ENCODE measurements around the gene NINJ1. TPM values are rescaled to one million over a fixed set of nuclear protein-coding genes. Genes with fewer than 3 reads are reported as not detected.

The NINJ1 gene
- total and polyA plus RNA-seq, 2 of the 4 experiments (the other 2 are of a cell fraction): 21.9 to 38.8 TPM

- peaks cover 18% of the 10 kb centered on the region for H3K27me3 ChIP-seq (ENCODE audit: control insufficient read depth, insufficient read depth, low read length)
- no peak overlapping the region for H3K56ac ChIP-seq (ENCODE audit: extremely low read depth, insufficient read depth, low read length)
- no peaks in the 10 kb centered on the region for H4K20me1 ChIP-seq (ENCODE audit: insufficient read depth, low read length)
- no peak overlapping the region for H2BK5ac ChIP-seq (ENCODE audit: low read depth, low read length, poor library complexity, severe bottlenecking)
- H4K5ac ChIP-seq (ENCODE audit: low read depth, low read length): no peak overlapping the region
- H3K14ac ChIP-seq (replicated peaks; ENCODE audit: low read depth, low read length): no peak overlapping the region
- POLR2A ChIA-PET (ENCODE audit: unreplicated experiment): no interaction called here
- intact Hi-C loops (cut with micrococcal nuclease) (loop anchor here (10.0 kb wide), 2 partner anchors 212 to 798 kb away; no protein-coding TSS in a partner anchor), dilution Hi-C loops (cut with HindIII; ENCODE audit: low sequenced_read_pairs, unreplicated experiment) (no loop called here), in situ Hi-C loops (cut with MboI; ENCODE audit: low sequenced_read_pairs) (loop anchor here (25.0 kb wide), 1 partner anchor 796 kb away; the partner anchor contains the start of gene BARX1)
- H4K8ac ChIP-seq (ENCODE audit: low read depth in 2 of 2, low read length in 2 of 2): no peak overlapping the region
- H3K79me1 ChIP-seq (ENCODE audit: low read depth in 1 of 2, low read length in 2 of 2): no peaks in the 10 kb centered on the region
- H3K4me3 ChIP-seq (ENCODE audit: insufficient read depth, low read depth, low read length): no peak overlapping the region
- ATAC-seq (ENCODE audit: low read depth): no peak
- WGBS, 2 experiments (ENCODE audit: extremely low coverage in 2 of 2, insufficient read length in 1 of 2): 70% methylated on average over 2 of the region's 7 CpGs; no CpG with 5 or more reads in 1 of the 2 experiments
- TF ChIP-seq ELK1 (IDR thresholded peaks at IDR 0.05; ENCODE audit: borderline replicate concordance, low read depth, low read length): no peak
- no peak for TF ChIP-seq RFX5 (IDR thresholded peaks at IDR 0.05; ENCODE audit: low read depth, low read length)
- TF ChIP-seq CHD1 (IDR thresholded peaks at IDR 0.05; ENCODE audit: low read depth, low read length): no peak
- no peak for TF ChIP-seq MAZ (IDR thresholded peaks at IDR 0.05; ENCODE audit: borderline replicate concordance, low read depth, low read length)
- no peak for TF ChIP-seq CTCF (conservative IDR thresholded peaks at IDR 0.05; ENCODE audit: low read depth, low read length)
- TF ChIP-seq SMC3 (IDR thresholded peaks at IDR 0.05; ENCODE audit: low read depth, low read length): no peak
- TF ChIP-seq RCOR1 (IDR thresholded peaks at IDR 0.05; ENCODE audit: insufficient replicate concordance, low read length): no peak
- no peak for TF ChIP-seq MXI1 (IDR thresholded peaks at IDR 0.05; ENCODE audit: borderline replicate concordance, low read depth, low read length)
- TF ChIP-seq MAFK (IDR thresholded peaks at IDR 0.05; ENCODE audit: low read depth, low read length): no peak
- no peak for TF ChIP-seq RAD21 (IDR thresholded peaks at IDR 0.05; ENCODE audit: low read length)
- no peak for TF ChIP-seq CEBPB (IDR thresholded peaks at IDR 0.05; ENCODE audit: low read depth, low read length)
- no peak for TF ChIP-seq NFE2L2 (IDR thresholded peaks at IDR 0.05; ENCODE audit: low read depth, low read length)
- TF ChIP-seq POLR2A (IDR thresholded peaks at IDR 0.05; ENCODE audit: low read depth, low read length): no peak
- no peak for TF ChIP-seq BHLHE40 (IDR thresholded peaks at IDR 0.05; ENCODE audit: low read depth, low read length)
- no peak for TF ChIP-seq USF2 (IDR thresholded peaks at IDR 0.05; ENCODE audit: low read depth, low read length)
- TF ChIP-seq FOS (IDR thresholded peaks at IDR 0.05; ENCODE audit: low read depth, low read length): no peak
- H3K4ac ChIP-seq (ENCODE audit: low read depth, low read length): no peak overlapping the region
- H2AFZ ChIP-seq (replicated peaks; ENCODE audit: low read length, poor library complexity): peak overlapping the region; percentile 70
- no TSS peak for BruUV-seq (replicated peaks)
- no peaks in the 10 kb centered on the region for H3K9me3 ChIP-seq (ENCODE audit: control insufficient read depth, insufficient read depth, low read length)
- H2BK15ac ChIP-seq (ENCODE audit: low read depth, low read length): no peak overlapping the region
- H2AK5ac ChIP-seq (ENCODE audit: low read depth, low read length): no peak overlapping the region
- CTCF ChIA-PET: interaction anchor here (0.7 kb wide), 1 partner anchor 47 kb away, joined by 3 read pairs; no protein-coding TSS in a partner anchor
- H4K91ac ChIP-seq (ENCODE audit: insufficient read depth, low read depth, low read length): no peak overlapping the region
- no peak overlapping the region for H2BK120ac ChIP-seq (ENCODE audit: low read depth, low read length)
- no peak overlapping the region for H3K4me2 ChIP-seq (ENCODE audit: low read depth, low read length)
- no peaks in the 10 kb centered on the region for H3K36me3 ChIP-seq (ENCODE audit: control insufficient read depth, insufficient read depth, low read length)
- H3K4me1 ChIP-seq (ENCODE audit: control insufficient read depth, insufficient read depth, low read length): no peaks in the 10 kb centered on the region
- H2AK9ac ChIP-seq (replicated peaks; ENCODE audit: low read depth, low read length, poor library complexity): no peak overlapping the region
- no peak overlapping the region for H3K23ac ChIP-seq (ENCODE audit: low read depth, low read length)
- no peak overlapping the region for H3K9ac ChIP-seq (ENCODE audit: low read depth, low read length)
- no peak for DNase-seq
- no peak overlapping the region for H3K27ac ChIP-seq (ENCODE audit: insufficient read depth, low read length)
- H3K18ac ChIP-seq (ENCODE audit: low read depth, low read length): no peak overlapping the region
- H2BK20ac ChIP-seq (ENCODE audit: low read depth, low read length): no peak overlapping the region
- H3K9me1 ChIP-seq (ENCODE audit: insufficient read depth, low read length): no peaks in the 10 kb centered on the region
Measured at GRCh38 chr9:93166699-93167098, 32.6 kb upstream of the NINJ1 start.
